Fibroblast of mammary gland (primary cell): ENCODE data around the gene CHCHD1.
"Not testable (repeated sequence)": the region's sequence is repeated elsewhere in the genome, so short reads cannot be mapped to it uniquely, and the experiment has no call there.

ENCODE experiments used
- DNase-seq: peaks from one replicate; pipeline ENCODE4 v3.0.0-alpha.2; 2010; ENCODE audit warnings: low read depth
- H3K4me3 ChIP-seq: 2 replicates; pipeline ENCODE4 v1.5.1; 2011; ENCODE audit warnings: low read depth, mild to moderate bottlenecking, low read length, moderate library complexity; ENCODE audit not compliant: control insufficient read depth
- TF ChIP-seq, protein P1 (sequence below): conservative IDR thresholded peaks from 2 replicates; pipeline ENCODE4 v1.5.1; 2011; ENCODE audit warnings: low read depth, low read length, inconsistent platforms; ENCODE audit not compliant: control insufficient read depth, insufficient read depth

CHCHD1 gene

DNA sequence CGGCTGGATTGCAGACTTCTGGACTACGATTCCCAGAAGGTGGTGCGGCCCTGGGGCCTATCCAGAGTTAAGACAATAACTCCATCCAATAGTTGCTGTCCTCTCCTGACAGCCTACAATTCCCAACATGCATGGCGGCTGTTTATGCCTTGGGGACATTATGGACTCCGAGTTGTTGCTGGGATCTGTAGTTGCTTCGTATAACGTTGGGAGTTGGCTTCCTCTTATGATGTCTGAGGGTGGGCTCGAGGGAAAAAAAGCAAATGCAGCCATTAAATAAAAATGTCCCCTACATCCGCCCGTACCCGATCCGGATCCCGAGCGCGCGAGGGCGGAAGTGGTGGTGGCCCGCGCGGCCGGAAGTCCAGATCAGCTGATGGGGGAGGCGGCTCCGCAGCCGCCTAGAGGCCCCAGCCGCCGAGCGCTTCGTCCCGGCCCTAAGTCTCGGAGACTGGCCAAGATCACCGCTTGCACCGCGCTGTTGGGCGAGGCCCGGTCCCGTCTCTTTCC is 3.4 kb downstream of the CHCHD1 start, which contains the start of gene ZSWIM8:
Gene ZSWIM8 (plus strand): TSS at position 396 of the 510 bp plus-strand sequence. CDS start 273 bp downstream, outside the sequence.
- TF ChIP-seq, protein P1, sequence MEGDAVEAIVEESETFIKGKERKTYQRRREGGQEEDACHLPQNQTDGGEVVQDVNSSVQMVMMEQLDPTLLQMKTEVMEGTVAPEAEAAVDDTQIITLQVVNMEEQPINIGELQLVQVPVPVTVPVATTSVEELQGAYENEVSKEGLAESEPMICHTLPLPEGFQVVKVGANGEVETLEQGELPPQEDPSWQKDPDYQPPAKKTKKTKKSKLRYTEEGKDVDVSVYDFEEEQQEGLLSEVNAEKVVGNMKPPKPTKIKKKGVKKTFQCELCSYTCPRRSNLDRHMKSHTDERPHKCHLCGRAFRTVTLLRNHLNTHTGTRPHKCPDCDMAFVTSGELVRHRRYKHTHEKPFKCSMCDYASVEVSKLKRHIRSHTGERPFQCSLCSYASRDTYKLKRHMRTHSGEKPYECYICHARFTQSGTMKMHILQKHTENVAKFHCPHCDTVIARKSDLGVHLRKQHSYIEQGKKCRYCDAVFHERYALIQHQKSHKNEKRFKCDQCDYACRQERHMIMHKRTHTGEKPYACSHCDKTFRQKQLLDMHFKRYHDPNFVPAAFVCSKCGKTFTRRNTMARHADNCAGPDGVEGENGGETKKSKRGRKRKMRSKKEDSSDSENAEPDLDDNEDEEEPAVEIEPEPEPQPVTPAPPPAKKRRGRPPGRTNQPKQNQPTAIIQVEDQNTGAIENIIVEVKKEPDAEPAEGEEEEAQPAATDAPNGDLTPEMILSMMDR = no peak
- peak; percentile 96 for DNase-seq
- peak within 1 kb of the TSS; percentile 87 for H3K4me3 ChIP-seq

DNA sequence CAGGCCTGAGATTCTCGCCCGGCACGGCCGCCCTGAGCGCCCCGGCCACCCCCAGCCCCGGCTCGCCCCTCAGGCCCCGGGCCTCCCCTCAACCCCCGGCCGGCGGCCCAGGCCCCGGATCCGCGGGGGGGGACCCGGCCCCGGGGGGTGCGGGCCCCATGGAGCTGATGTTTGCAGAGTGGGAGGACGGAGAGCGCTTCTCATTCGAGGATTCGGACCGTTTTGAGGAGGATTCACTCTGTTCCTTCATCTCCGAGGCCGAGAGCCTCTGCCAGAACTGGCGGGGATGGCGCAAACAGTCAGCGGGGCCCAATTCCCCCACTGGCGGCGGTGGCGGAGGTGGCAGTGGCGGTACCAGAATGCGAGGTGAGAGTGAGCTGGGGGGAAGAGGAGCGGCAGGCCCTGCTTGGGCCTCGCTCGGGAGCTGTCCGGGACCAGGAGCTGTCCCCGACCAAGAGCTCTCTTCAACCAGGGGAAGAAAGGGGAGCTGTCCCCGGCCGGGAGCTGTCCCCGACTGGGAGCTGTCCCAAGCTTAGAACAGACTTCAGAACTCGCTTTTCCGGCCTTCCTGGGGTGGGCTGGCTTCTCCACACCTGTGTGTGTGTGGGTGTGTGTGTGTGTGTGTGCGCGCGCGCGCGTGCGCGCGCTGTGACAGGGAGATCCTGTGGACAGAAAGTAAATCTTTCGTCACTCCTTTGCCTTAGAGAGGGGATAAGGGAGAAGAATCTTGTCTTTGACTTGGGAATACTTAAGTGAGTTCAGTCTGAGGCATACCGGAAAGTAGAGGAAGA is 4.1 kb downstream of the CHCHD1 start:
- peak overlapping the region; percentile 87 for H3K4me3 ChIP-seq
- TF ChIP-seq, protein P1 = no peak
- peak; percentile 43 for DNase-seq

- TF ChIP-seq, protein P1 = no peak
Measured at GRCh38 chr10:73786512-73786885, 4.7 kb downstream of the CHCHD1 start.

GRCh38 chr10:73787031-73787800 is 5.4 kb downstream of the CHCHD1 start:
- not testable (repeated sequence) for DNase-seq, H3K4me3 ChIP-seq

More at GRCh38 chr10:73786512-73786885, 4.7 kb downstream of the CHCHD1 start:
- DNase-seq = no peak
- peak overlapping the region; percentile 87 for H3K4me3 ChIP-seq

- no peak for DNase-seq
- TF ChIP-seq, protein P1 = no peak
- H3K4me3 ChIP-seq = no peak overlapping the region
Measured at GRCh38 chr10:73788864-73789658, 7.2 kb downstream of the CHCHD1 start.

DNA sequence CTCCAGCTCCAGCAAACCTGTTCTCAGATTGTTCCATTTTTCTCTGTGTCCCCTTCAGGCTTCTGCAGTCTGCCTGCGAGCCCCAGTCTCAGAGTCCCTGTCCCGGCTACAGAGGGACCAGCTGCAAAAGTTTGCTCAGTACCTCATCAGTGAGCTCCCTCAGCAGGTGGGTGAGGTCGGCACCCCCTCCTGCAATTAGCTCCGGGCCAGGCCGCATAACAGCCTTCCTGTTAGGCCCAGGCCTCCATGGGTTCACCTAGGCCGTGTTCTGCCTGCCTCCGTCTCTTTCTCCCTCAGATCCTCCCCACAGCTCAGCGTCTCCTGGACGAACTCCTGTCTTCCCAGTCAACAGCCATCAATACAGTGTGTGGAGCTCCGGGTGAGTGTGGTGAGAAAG is 7.8 kb downstream of the CHCHD1 start:
- H3K4me3 ChIP-seq = no peak overlapping the region
- TF ChIP-seq, protein P1 = no peak
- DNase-seq = no peak
